Left forelimb (tissue), 1 donor: ENCODE results near the gene FBXW10.
A peak's percentile ranks its signal among the peaks of the same experiment; 100 is the strongest.
"Not testable (repeated sequence)": the region's sequence is repeated elsewhere in the genome, so short reads cannot be mapped to it uniquely, and the experiment has no call there.

ENCODE experiments used
- DNase-seq: peaks from one replicate; pipeline ENCODE4 v3.0.0-alpha.2; 2018; ENCODE audit warnings: low spot score

The FBXW10 gene

GRCh38 chr17:18743699-18744421 lies at the start of gene FBXW10:
Gene FBXW10, plus strand, starts transcription at chr17:18744054. Its CDS starts 191 bp downstream, at chr17:18744245.
- DNase-seq: not testable (repeated sequence)

- not testable (repeated sequence) for DNase-seq
Observed at GRCh38 chr17:18695143-18695542, 48.7 kb upstream of the FBXW10 start.

GRCh38 chr17:18698473-18699103 lies 45.3 kb upstream of the FBXW10 start:
- DNase-seq: not testable (repeated sequence)

- not testable (repeated sequence) for DNase-seq
Observed at GRCh38 chr17:18705955-18706354, 37.9 kb upstream of the FBXW10 start.

- DNase-seq: not testable (repeated sequence)
Observed at GRCh38 chr17:18708215-18708614, 35.6 kb upstream of the FBXW10 start.

GRCh38 chr17:18712354-18712999 lies 31.4 kb upstream of the FBXW10 start:
- DNase-seq: peak; percentile 68

- DNase-seq: peak; percentile 66
Observed at GRCh38 chr17:18718643-18719427, 25.0 kb upstream of the FBXW10 start.

- DNase-seq: not testable (repeated sequence)
Observed at GRCh38 chr17:18719428-18720110, 24.3 kb upstream of the FBXW10 start.

- not testable (repeated sequence) for DNase-seq
Observed at GRCh38 chr17:18721775-18722547, 21.9 kb upstream of the FBXW10 start.

- not testable (repeated sequence) for DNase-seq
Observed at GRCh38 chr17:18722612-18723011, 21.2 kb upstream of the FBXW10 start.

- DNase-seq: not testable (repeated sequence)
Observed at GRCh38 chr17:18723509-18723908, 20.3 kb upstream of the FBXW10 start.

- DNase-seq: not testable (repeated sequence)
Observed at GRCh38 chr17:18732438-18732837, 11.4 kb upstream of the FBXW10 start.

GRCh38 chr17:18733350-18733749 lies 10.5 kb upstream of the FBXW10 start:
- DNase-seq: not testable (repeated sequence)

GRCh38 chr17:18739616-18740391 lies 4.0 kb upstream of the FBXW10 start:
- not testable (repeated sequence) for DNase-seq

GRCh38 chr17:18741228-18741627 lies 2.6 kb upstream of the FBXW10 start:
- DNase-seq: not testable (repeated sequence)

GRCh38 chr17:18744726-18745125 lies 872 bp downstream of the FBXW10 start:
- not testable (repeated sequence) for DNase-seq

GRCh38 chr17:18746551-18746950 lies 2.7 kb downstream of the FBXW10 start:
- DNase-seq: peak; percentile 62

- not testable (repeated sequence) for DNase-seq
Observed at GRCh38 chr17:18747501-18747900, 3.6 kb downstream of the FBXW10 start.

GRCh38 chr17:18750242-18750641 lies 6.4 kb downstream of the FBXW10 start:
- DNase-seq: not testable (repeated sequence)
